ENCODE data around the gene PPIB. TPM values are rescaled to one million over a fixed set of nuclear protein-coding genes. Genes with fewer than 3 reads are reported as not detected.

PPIB gene
- total RNA-seq, 1 experiment from 2014 or later: 458 TPM

DNA sequence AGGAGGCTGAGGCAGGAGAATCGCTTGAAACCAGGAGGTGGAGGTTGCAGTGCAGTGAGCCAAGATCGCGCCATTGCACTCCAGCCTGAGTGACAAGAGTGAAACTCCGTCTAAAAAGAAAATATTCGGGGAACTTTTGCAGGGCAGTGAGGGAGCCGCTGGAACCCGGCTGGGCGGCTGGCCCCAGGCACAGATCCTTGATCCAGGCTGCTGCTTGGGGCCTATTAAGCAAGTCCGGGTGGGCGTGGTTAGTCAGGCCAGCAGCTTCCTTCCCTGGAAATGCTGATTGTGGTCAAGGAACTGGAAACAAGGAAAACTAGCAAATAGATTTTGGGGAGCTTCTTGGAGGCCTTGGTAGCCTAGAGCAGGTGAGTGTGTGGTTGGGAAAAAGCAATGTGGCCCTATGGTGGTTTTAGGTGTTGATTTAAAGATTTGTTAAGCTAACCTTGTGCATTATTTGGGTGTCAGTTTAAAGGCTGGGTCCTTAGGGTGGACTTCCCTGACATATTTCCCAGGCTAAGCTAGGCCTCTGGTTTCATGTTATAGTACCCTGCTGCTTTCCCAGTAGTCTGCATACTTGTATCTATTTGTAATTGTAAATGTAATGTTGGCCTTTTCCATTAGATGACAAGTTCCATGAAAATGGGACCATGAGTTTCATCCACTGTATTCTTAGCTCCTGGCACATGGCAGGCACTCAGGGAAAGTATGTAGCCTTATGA, 29.0 kb downstream of the PPIB start:
- Histone ChIP-seq H3K27me3 (replicated peaks; ENCODE audit: control insufficient read depth, insufficient read depth, low read length) (no peaks in the 10 kb centered on the region), H3K4me1 (no peaks in the 10 kb centered on the region), H3K9me3 (no peaks in the 10 kb centered on the region), H3K36me3 (ENCODE audit: control insufficient read depth, insufficient read depth, low read length) (no peaks in the 10 kb centered on the region; the same call in 1 of the 2 replicates), H3K4me3 (ENCODE audit: low read depth, low read length) (no peak overlapping the region)
- DNase-seq: no peak
- Mint-ChIP-seq H3K4me3 (ENCODE audit: unreplicated experiment) (no peak overlapping the region), H3K9me3 (ENCODE audit: unreplicated experiment) (no peaks in the 10 kb centered on the region), H3K27ac (ENCODE audit: unreplicated experiment) (no peak overlapping the region), H3K36me3 (ENCODE audit: insufficient read depth, unreplicated experiment) (peaks cover 24% of the 10 kb centered on the region), H3K4me1 (ENCODE audit: low read depth, unreplicated experiment) (no peaks in the 10 kb centered on the region), H3K27me3 (ENCODE audit: insufficient read depth, unreplicated experiment) (no peaks in the 10 kb centered on the region)
- ChIA-PET CTCF (no interaction called here), POLR2A (no interaction called here)
- intact Hi-C loops (cut with micrococcal nuclease; ENCODE audit: unreplicated experiment): no loop called here
- TF ChIP-seq, protein P1, sequence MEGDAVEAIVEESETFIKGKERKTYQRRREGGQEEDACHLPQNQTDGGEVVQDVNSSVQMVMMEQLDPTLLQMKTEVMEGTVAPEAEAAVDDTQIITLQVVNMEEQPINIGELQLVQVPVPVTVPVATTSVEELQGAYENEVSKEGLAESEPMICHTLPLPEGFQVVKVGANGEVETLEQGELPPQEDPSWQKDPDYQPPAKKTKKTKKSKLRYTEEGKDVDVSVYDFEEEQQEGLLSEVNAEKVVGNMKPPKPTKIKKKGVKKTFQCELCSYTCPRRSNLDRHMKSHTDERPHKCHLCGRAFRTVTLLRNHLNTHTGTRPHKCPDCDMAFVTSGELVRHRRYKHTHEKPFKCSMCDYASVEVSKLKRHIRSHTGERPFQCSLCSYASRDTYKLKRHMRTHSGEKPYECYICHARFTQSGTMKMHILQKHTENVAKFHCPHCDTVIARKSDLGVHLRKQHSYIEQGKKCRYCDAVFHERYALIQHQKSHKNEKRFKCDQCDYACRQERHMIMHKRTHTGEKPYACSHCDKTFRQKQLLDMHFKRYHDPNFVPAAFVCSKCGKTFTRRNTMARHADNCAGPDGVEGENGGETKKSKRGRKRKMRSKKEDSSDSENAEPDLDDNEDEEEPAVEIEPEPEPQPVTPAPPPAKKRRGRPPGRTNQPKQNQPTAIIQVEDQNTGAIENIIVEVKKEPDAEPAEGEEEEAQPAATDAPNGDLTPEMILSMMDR (IDR thresholded peaks at IDR 0.05; ENCODE audit: insufficient read depth in 1 of 2, low read depth in 1 of 2, low read length in 1 of 2, severe bottlenecking in 1 of 2, unreplicated experiment in 1 of 2): no peak
- BruUV-seq (replicated peaks): no TSS peak

DNA sequence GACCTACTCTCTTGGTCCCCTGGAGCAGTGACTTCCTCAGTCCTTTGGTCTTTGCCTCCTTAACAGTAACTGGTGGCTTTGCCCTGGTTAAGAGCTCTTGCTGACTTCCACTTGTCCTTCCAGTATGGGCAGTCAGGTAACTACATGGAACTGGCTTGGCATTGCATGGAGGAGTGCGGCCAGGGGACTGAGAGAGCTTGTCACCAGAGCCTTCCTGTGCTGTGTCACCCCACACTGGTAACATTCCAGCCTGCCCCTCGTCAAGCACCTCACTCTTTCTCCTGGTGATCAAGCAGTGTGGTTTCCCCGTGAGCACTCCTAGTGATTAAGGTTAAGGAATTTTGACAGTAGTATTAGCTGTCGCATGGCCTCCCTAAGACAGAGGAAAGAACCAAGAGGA, 30.6 kb downstream of the PPIB start:
- no peak overlapping the region for H3K4me3 Mint-ChIP-seq (ENCODE audit: unreplicated experiment)
- ChIA-PET POLR2A (interaction anchor here (1.1 kb wide), 1 partner anchor 38 kb away, joined by 3 read pairs; the partner anchor contains the start of gene CIAO2A), CTCF (no interaction called here)
- no peaks in the 10 kb centered on the region for H3K9me3 ChIP-seq
- H3K4me1 Mint-ChIP-seq (ENCODE audit: low read depth, unreplicated experiment): no peaks in the 10 kb centered on the region
- intact Hi-C loops (cut with micrococcal nuclease; ENCODE audit: unreplicated experiment): no loop called here
- H3K27ac Mint-ChIP-seq (ENCODE audit: unreplicated experiment): no peak overlapping the region
- no peaks in the 10 kb centered on the region for H3K4me1 ChIP-seq
- TF ChIP-seq, protein P1 (IDR thresholded peaks at IDR 0.05; ENCODE audit: insufficient read depth in 1 of 2, low read depth in 1 of 2, low read length in 1 of 2, severe bottlenecking in 1 of 2, unreplicated experiment in 1 of 2): no peak
- no peaks in the 10 kb centered on the region for H3K9me3 Mint-ChIP-seq (ENCODE audit: unreplicated experiment)
- H3K27me3 ChIP-seq (replicated peaks; ENCODE audit: control insufficient read depth, insufficient read depth, low read length): no peaks in the 10 kb centered on the region
- H3K36me3 ChIP-seq (ENCODE audit: control insufficient read depth, insufficient read depth, low read length): no peaks in the 10 kb centered on the region; the same call in 1 of the 2 replicates
- H3K4me3 ChIP-seq (ENCODE audit: low read depth, low read length): no peak overlapping the region
- H3K27me3 Mint-ChIP-seq (ENCODE audit: insufficient read depth, unreplicated experiment): no peaks in the 10 kb centered on the region
- H3K36me3 Mint-ChIP-seq (ENCODE audit: insufficient read depth, unreplicated experiment): peaks cover 24% of the 10 kb centered on the region
- DNase-seq: no peak
- BruUV-seq (replicated peaks): no TSS peak

DNA sequence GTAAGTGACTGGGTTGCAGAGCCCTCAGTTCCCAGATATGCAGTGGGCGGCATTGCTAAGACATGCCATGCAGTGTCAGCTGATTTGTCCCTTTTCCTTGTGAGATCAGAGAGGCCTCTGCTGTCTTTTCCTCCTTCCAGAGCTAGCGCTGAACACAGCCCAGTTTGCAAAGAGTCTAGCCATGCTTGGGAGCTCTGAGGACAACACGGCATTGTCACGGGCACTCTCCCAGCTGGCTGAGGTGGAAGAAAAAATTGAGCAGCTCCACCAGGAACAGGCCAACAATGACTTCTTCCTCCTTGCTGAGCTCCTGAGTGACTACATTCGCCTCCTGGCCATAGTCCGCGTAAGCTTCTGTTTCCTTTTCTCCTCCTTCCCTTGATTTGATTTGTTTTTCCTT, 31.3 kb downstream of the PPIB start:
- Histone ChIP-seq H3K4me3 (ENCODE audit: low read depth, low read length) (no peak overlapping the region), H3K36me3 (ENCODE audit: control insufficient read depth, insufficient read depth, low read length) (no peaks in the 10 kb centered on the region; the same call in 1 of the 2 replicates), H3K9me3 (no peaks in the 10 kb centered on the region), H3K27me3 (replicated peaks; ENCODE audit: control insufficient read depth, insufficient read depth, low read length) (no peaks in the 10 kb centered on the region), H3K4me1 (no peaks in the 10 kb centered on the region)
- peaks cover 31% of the 10 kb centered on the region for H3K36me3 Mint-ChIP-seq (ENCODE audit: insufficient read depth, unreplicated experiment)
- no peaks in the 10 kb centered on the region for H3K9me3 Mint-ChIP-seq (ENCODE audit: unreplicated experiment)
- H3K4me1 Mint-ChIP-seq (ENCODE audit: low read depth, unreplicated experiment): no peaks in the 10 kb centered on the region
- H3K27ac Mint-ChIP-seq (ENCODE audit: unreplicated experiment): no peak overlapping the region
- ChIA-PET POLR2A (interaction anchor here (1.1 kb wide), 1 partner anchor 38 kb away, joined by 3 read pairs; the partner anchor contains the start of gene CIAO2A), CTCF (no interaction called here)
- no peaks in the 10 kb centered on the region for H3K27me3 Mint-ChIP-seq (ENCODE audit: insufficient read depth, unreplicated experiment)
- no peak for DNase-seq
- no TSS peak for BruUV-seq (replicated peaks)
- no peak overlapping the region for H3K4me3 Mint-ChIP-seq (ENCODE audit: unreplicated experiment)
- TF ChIP-seq, protein P1 (IDR thresholded peaks at IDR 0.05; ENCODE audit: insufficient read depth in 1 of 2, low read depth in 1 of 2, low read length in 1 of 2, severe bottlenecking in 1 of 2, unreplicated experiment in 1 of 2): no peak
- intact Hi-C loops (cut with micrococcal nuclease; ENCODE audit: unreplicated experiment): no loop called here
